ENCODE measurements around the gene FBXL15. TPM values are rescaled to one million over a fixed set of nuclear protein-coding genes. Genes with fewer than 3 reads are reported as not detected.

FBXL15 gene
- total and polyA plus RNA-seq, 2 of the 13 experiments (the other 11 are each of a cell fraction or from before 2014, with no cell fraction given), result 4.3 to 8.3 TPM

- TF ChIP-seq EED (CRISPR knock-in tag; IDR thresholded peaks at IDR 0.05), result peak; percentile 51; the same call in 1 of the 2 replicates
- TF ChIP-seq BCL6 (CRISPR knock-in tag; IDR thresholded peaks at IDR 0.05), result peak; percentile 62
- TF ChIP-seq CSRNP1 (CRISPR knock-in tag; IDR thresholded peaks at IDR 0.05), result no peak
- TF ChIP-seq ZNF253 (CRISPR knock-in tag; IDR thresholded peaks at IDR 0.05; ENCODE audit: borderline replicate concordance), result no peak
- no peak; a peak in 1 of 4 replicates for TF ChIP-seq MAFK (conservative IDR thresholded peaks at IDR 0.05 in 1 of 2, IDR thresholded peaks at IDR 0.05 in 1 of 2; ENCODE audit: low read length in 2 of 2)
- TF ChIP-seq ETV5 (CRISPR knock-in tag; IDR thresholded peaks at IDR 0.05; ENCODE audit: borderline replicate concordance), result peak; percentile 68
- TF ChIP-seq MEIS1 (CRISPR knock-in tag; IDR thresholded peaks at IDR 0.05; ENCODE audit: borderline replicate concordance), result peak; percentile 49; the same call in 1 of the 2 replicates
- TF ChIP-seq POLR2AphosphoS5 (IDR thresholded peaks at IDR 0.05; ENCODE audit: low read depth, low read length), result peak; percentile 65
- no peak for TF ChIP-seq ZBTB34 (CRISPR knock-in tag; IDR thresholded peaks at IDR 0.05)
- TF ChIP-seq ZNF501 (CRISPR knock-in tag; IDR thresholded peaks at IDR 0.05), result peak; percentile 68; the same call in 1 of the 2 replicates
- TF ChIP-seq ZNF777 (CRISPR knock-in tag; IDR thresholded peaks at IDR 0.05), result peak; percentile 87
- peak; percentile 87; the same call in 1 of the 2 replicates for TF ChIP-seq YEATS4 (CRISPR knock-in tag; IDR thresholded peaks at IDR 0.05; ENCODE audit: borderline replicate concordance)
- no peak for TF ChIP-seq HNF4G (IDR thresholded peaks at IDR 0.05; ENCODE audit: borderline replicate concordance, low read depth, low read length)
- peak; percentile 14; the same call in 1 of the 2 replicates for TF ChIP-seq HNF4G (CRISPR knock-in tag; IDR thresholded peaks at IDR 0.05; ENCODE audit: borderline replicate concordance, low read depth)
- peak; percentile 89 for TF ChIP-seq TARDBP (CRISPR knock-in tag; IDR thresholded peaks at IDR 0.05)
- TF ChIP-seq CENPT (CRISPR knock-in tag; IDR thresholded peaks at IDR 0.05; ENCODE audit: low read depth), result peak; percentile 33; the same call in 1 of the 2 replicates
- peak; percentile 59; the same call in 1 of the 2 replicates for TF ChIP-seq NFYC (CRISPR knock-in tag; IDR thresholded peaks at IDR 0.05)
- TF ChIP-seq ZFP36L2 (CRISPR knock-in tag; IDR thresholded peaks at IDR 0.05), result peak; percentile 65; the same call in 1 of the 2 replicates
- peak; percentile 84 for TF ChIP-seq KMT2B (CRISPR knock-in tag; IDR thresholded peaks at IDR 0.05)
- no peak; the same call in 1 of the 2 replicates for TF ChIP-seq SKIL (CRISPR knock-in tag; IDR thresholded peaks at IDR 0.05; ENCODE audit: borderline replicate concordance)
- no peak for TF ChIP-seq TEAD2 (CRISPR knock-in tag; IDR thresholded peaks at IDR 0.05)
- TF ChIP-seq ZNF749 (CRISPR knock-in tag; IDR thresholded peaks at IDR 0.05; ENCODE audit: borderline replicate concordance), result peak; percentile 84; the same call in 1 of the 2 replicates
- no peak for TF ChIP-seq ZNF282 (IDR thresholded peaks at IDR 0.05; ENCODE audit: partially characterized antibody)
- TF ChIP-seq ETV6 (CRISPR knock-in tag; conservative IDR thresholded peaks at IDR 0.05), result peak; percentile 82; the same call in 1 of the 2 replicates
Observed at GRCh38 chr10:102399217-102400021, 21.2 kb upstream of the FBXL15 start (continued).

Data from HepG2 (cell line).